ENCODE data around the gene PEG3. TPM values are rescaled to one million over a fixed set of nuclear protein-coding genes. Genes with fewer than 3 reads are reported as not detected.

PEG3 gene
- total and polyA plus RNA-seq, 2 experiments from 2014 or later, result not detected

- TF ChIP-seq REST (IDR thresholded peaks at IDR 0.05; ENCODE audit: unreplicated experiment) (no peak), EZH2 (IDR thresholded peaks at IDR 0.05; ENCODE audit: low read depth, unreplicated experiment) (no peak), CREB1 (CRISPR knock-in tag; IDR thresholded peaks at IDR 0.05; ENCODE audit: low read depth) (no peak), ETS1 (IDR thresholded peaks at IDR 0.05) (no peak), POLR2AphosphoS5 (IDR thresholded peaks at IDR 0.05; ENCODE audit: low read depth) (no peak), JUNB (IDR thresholded peaks at IDR 0.05; ENCODE audit: unreplicated experiment) (no peak), ZNF462 (CRISPR knock-in tag; IDR thresholded peaks at IDR 0.05) (no peak), NANOG (IDR thresholded peaks at IDR 0.05; ENCODE audit: borderline replicate concordance) (no peak), ZNF114 (CRISPR knock-in tag; IDR thresholded peaks at IDR 0.05) (no peak), ZNF331 (CRISPR knock-in tag; IDR thresholded peaks at IDR 0.05; ENCODE audit: low read depth) (no peak), CTCF (conservative IDR thresholded peaks at IDR 0.05; ENCODE audit: low read depth in 2 of 2) (no peak), EZH2phosphoT487 (IDR thresholded peaks at IDR 0.05; ENCODE audit: unreplicated experiment) (no peak), STAT1 (IDR thresholded peaks at IDR 0.05; ENCODE audit: unreplicated experiment) (no peak)
- peaks cover 47% of the 10 kb centered on the region for H3K36me3 Mint-ChIP-seq (ENCODE audit: low read depth)
- Histone ChIP-seq H3K9me2 (ENCODE audit: insufficient read depth) (no peaks in the 10 kb centered on the region), H3F3A (replicated peaks; ENCODE audit: low read depth) (no peaks in the 10 kb centered on the region), H3K4me2 (no peak overlapping the region), H3K4me1 (ENCODE audit: insufficient read depth) (no peaks in the 10 kb centered on the region), H3K4me3 (no peak overlapping the region), H2AFZ (no peak overlapping the region), H3K27me3 (ENCODE audit: insufficient read depth) (no peaks in the 10 kb centered on the region), H3K36me3 (ENCODE audit: insufficient read depth) (peaks cover 20% of the 10 kb centered on the region; the same call in 1 of the 2 replicates), H3K79me2 (replicated peaks; ENCODE audit: insufficient read depth) (no peaks in the 10 kb centered on the region), H4K20me1 (replicated peaks; ENCODE audit: insufficient read depth) (no peaks in the 10 kb centered on the region), H3K27ac (ENCODE audit: low read depth) (no peak overlapping the region)
- H3K27me3 Mint-ChIP-seq (ENCODE audit: insufficient read depth, low read depth, poor library complexity), result peaks cover 2% of the 10 kb centered on the region
- DNase-seq (ENCODE audit: low spot score) (no peak), ATAC-seq (no peak)
- H3K27ac Mint-ChIP-seq, result no peak overlapping the region
- peaks cover 99% of the 10 kb centered on the region for H3K9me3 Mint-ChIP-seq
- no peaks in the 10 kb centered on the region for H3K4me1 Mint-ChIP-seq
- no peak overlapping the region for H3K4me3 Mint-ChIP-seq
Observed at GRCh38 chr19:56880592-56881190, 40.2 kb upstream of the PEG3 start.
